GM12801 (cell line): Measurements from ENCODE around the gene MELK.

Experiments used
- CTCF ChIP-seq: IDR thresholded peaks from one replicate; pipeline ENCODE4 v1.5.1; 2011; ENCODE audit warnings: control low read depth; ENCODE audit not compliant: insufficient read length; ENCODE audit errors: extremely low read depth

The MELK gene

GRCh38 chr9:36686471-36686870 is 113.8 kb downstream of the MELK start:
- TF ChIP-seq CTCF, result no peak

- TF ChIP-seq CTCF, result no peak
Measured at GRCh38 chr9:36690412-36691168, 117.9 kb downstream of the MELK start.

GRCh38 chr9:36691671-36692070 is 119.0 kb downstream of the MELK start:
- TF ChIP-seq CTCF, result no peak

- TF ChIP-seq CTCF, result no peak
Measured at GRCh38 chr9:36698984-36699383, 126.3 kb downstream of the MELK start.

GRCh38 chr9:36704148-36704547 is 131.5 kb downstream of the MELK start:
- no peak for TF ChIP-seq CTCF

- no peak for TF ChIP-seq CTCF
Measured at GRCh38 chr9:36713515-36714490, 141.1 kb downstream of the MELK start.

GRCh38 chr9:36716496-36716895 is 143.8 kb downstream of the MELK start:
- no peak for TF ChIP-seq CTCF
